BJ (cell line): Measurements from ENCODE around the gene DCAF6. TPM values are rescaled to one million over a fixed set of nuclear protein-coding genes. Genes with fewer than 3 reads are reported as not detected.

Source experiments
- CTCF ChIA-PET: fragments of 350-600 bp; formaldehyde crosslinking; extraction: SDS; loops from one replicate; lab custom pipeline; 2021; ENCODE audit warnings: antibody characterized with exemption, inconsistent platforms; lab: Yijun Ruan, JAX
- POLR2A ChIA-PET: fragments of 300-600 bp; sonication (Branson Sonifier 250); formaldehyde crosslinking; extraction: SDS; loops from one replicate; lab custom pipeline; 2021; ENCODE audit warnings: antibody characterized with exemption; lab: Charles Lee
- DNase-seq: peaks from one replicate; pipeline ENCODE4 v3.0.0-alpha.2; 2011; ENCODE audit warnings: low read depth
- H3K27me3 ChIP-seq: 2 replicates; pipeline ENCODE4 v1.6.0; 2011; ENCODE audit warnings: low read length; ENCODE audit not compliant: control insufficient read depth, insufficient read depth
- H3K36me3 ChIP-seq: 2 replicates; pipeline ENCODE4 v1.5.1; 2011; ENCODE audit warnings: low read length; ENCODE audit not compliant: control insufficient read depth, insufficient read depth
- H3K4me3 ChIP-seq: 2 replicates; pipeline ENCODE4 v1.5.1; 2011; ENCODE audit warnings: low read depth, mild to moderate bottlenecking, control low read depth, low read length
- polyA plus RNA-seq: library from polyadenylated mRNA; depleted of rRNA; stranded (reverse); fragments of >200 nt; gene quantifications from 2 replicates; pipeline ENCODE4 v1.2.3, GENCODE V29; 2011
- TF ChIP-seq, protein P1 (sequence below): IDR thresholded peaks from 2 replicates; pipeline ENCODE4 v1.5.1; 2011; ENCODE audit warnings: low read depth, mild to moderate bottlenecking, control low read depth, inconsistent platforms, low read length, moderate library complexity; ENCODE audit not compliant: insufficient read depth

Gene DCAF6
- polyA plus RNA-seq, 1 experiment = 50.8 TPM

DNA sequence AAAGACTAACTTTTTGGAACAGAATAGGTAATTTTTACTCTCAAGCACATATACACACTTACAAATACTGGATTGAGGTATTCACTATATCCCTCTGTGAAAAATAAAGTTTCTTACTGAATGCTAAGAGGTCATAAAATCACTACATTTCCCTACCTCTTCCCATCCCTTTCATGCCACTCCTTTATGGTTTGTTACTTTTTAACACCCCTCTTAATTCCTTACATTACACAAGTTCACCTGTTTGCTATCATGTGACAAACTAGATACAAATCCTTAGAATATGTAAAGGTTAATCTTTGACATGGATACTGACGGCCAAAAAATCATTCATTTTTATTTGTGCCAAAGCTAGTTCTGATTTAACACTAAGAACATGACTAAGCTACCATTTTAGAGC lies 6.8 kb upstream of the DCAF6 start:
- no peaks in the 10 kb centered on the region for H3K36me3 ChIP-seq
- no peak overlapping the region for H3K4me3 ChIP-seq
- CTCF ChIA-PET = interaction anchor here (0.8 kb wide), 1 partner anchor 214 kb away, joined by 3 read pairs; no protein-coding TSS in a partner anchor
- TF ChIP-seq, protein P1, sequence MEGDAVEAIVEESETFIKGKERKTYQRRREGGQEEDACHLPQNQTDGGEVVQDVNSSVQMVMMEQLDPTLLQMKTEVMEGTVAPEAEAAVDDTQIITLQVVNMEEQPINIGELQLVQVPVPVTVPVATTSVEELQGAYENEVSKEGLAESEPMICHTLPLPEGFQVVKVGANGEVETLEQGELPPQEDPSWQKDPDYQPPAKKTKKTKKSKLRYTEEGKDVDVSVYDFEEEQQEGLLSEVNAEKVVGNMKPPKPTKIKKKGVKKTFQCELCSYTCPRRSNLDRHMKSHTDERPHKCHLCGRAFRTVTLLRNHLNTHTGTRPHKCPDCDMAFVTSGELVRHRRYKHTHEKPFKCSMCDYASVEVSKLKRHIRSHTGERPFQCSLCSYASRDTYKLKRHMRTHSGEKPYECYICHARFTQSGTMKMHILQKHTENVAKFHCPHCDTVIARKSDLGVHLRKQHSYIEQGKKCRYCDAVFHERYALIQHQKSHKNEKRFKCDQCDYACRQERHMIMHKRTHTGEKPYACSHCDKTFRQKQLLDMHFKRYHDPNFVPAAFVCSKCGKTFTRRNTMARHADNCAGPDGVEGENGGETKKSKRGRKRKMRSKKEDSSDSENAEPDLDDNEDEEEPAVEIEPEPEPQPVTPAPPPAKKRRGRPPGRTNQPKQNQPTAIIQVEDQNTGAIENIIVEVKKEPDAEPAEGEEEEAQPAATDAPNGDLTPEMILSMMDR = no peak
- no peak for DNase-seq
- POLR2A ChIA-PET = no interaction called here
- H3K27me3 ChIP-seq = no peaks in the 10 kb centered on the region

DNA sequence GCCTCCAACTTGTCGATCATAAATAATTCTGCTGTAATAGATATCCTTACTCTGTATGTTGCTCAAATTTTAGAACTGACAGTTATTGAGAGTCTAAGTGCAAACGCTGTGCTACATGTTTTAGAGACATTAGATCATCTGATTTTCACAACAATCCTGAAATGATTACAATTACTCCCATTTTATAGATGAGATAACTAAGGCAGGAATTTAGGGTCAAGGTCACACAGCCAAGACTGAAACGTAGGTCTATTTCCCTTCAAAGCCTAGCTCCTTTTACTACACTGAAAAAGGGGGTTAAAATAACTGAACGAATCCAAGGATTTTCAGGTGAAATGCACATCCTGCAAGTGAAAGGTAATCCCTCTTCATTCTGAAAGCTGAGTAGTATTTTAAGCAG lies 2.7 kb upstream of the DCAF6 start:
- ChIA-PET POLR2A (no interaction called here), CTCF (no interaction called here)
- TF ChIP-seq, protein P1 = no peak
- no peaks in the 10 kb centered on the region for H3K27me3 ChIP-seq
- no peak for DNase-seq
- no peaks in the 10 kb centered on the region for H3K36me3 ChIP-seq
- H3K4me3 ChIP-seq = no peak overlapping the region; the same call in 1 of the 2 replicates

DNA sequence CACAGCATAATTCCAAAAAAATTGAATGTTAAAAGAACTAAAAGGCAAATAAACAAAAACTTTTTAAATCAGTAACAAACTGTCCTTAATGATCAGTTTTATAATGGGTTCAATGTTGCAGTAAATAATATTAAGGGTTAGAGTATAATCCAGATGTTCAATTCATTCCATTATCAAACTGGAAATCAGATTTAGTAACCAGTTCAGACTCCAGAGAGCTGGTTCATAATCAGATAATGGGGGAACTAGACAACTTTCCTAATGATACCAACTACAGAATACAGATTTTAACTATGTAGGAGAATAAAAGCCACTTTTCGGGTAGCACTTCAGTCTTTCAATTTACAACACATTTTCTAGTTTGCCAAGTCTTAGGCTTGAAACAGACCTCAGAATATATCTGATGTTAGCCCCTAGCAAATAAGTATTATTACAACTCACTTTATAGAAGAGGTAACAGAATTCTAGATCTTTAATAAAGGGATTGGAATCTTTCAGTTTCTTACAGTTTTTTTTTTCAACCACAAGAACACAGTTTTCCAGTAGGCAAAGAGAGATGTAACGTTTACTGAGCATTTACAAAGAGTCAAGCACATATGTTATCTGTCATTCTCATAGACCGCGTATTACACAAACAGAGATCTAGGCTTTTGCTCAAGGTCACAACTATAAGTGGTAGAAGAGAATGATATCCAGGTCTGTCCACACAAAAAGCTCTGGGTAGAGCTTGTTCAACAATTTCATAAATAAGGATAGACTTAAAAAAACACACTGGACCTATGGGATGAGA lies 1.9 kb upstream of the DCAF6 start:
- ChIA-PET POLR2A (no interaction called here), CTCF (interaction anchor here (1.1 to 1.5 kb wide), 4 partner anchors 17 to 148 kb away, joined by 3 to 6 read pairs (median 4); no protein-coding TSS in a partner anchor)
- Histone ChIP-seq H3K36me3 (no peaks in the 10 kb centered on the region), H3K27me3 (no peaks in the 10 kb centered on the region), H3K4me3 (peak overlapping the region; percentile 99)
- no peak for DNase-seq
- TF ChIP-seq, protein P1 = no peak

DNA sequence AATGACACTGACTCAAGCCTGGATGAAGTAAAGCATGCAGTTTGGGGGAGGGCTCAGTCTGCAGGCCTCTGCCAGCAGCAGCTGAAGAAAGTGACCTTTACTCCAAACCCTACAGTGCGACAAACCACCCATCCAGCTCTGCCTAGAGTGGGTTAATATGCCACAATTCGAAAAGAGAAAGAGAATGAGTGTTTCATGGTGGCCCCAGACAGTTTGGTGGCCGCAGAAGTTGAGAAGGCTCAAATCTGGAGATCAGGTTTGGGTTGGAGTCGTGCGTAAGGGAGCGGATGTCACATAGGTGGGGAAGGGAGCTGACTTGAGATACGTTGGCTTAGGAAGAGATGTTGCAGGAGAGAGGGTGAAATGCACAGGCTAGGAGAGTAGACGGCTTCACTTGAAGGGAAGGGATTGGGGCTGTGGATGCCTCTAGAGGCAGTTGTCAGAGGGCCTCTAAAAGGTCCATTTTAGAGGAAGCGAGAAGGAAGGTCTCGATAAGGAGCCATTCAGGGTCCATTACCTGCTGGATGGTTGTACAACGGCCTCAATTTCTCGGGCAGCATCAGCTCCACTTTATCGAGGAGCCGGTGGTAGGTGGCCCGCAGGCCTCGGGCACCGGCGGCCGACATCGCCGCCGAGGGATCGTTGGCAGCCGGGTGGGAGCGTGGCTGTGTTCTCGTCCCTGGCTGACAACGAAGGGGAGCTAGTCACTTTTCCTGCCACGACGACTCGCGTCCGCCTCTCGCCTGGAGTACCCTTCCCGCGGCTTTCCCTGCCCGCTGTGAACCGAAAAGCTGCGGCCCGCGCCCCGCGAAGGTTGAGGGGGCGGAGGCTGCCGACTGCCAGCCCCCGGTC lies 1.0 kb upstream of the DCAF6 start:
- DNase-seq = peak; percentile 7
- peak overlapping the region; percentile 99 for H3K4me3 ChIP-seq
- CTCF ChIA-PET = interaction anchor here (1.1 to 1.5 kb wide), 5 partner anchors 16 to 147 kb away, joined by 3 to 6 read pairs (median 4); no protein-coding TSS in a partner anchor
- TF ChIP-seq, protein P1 = 0 out of 2 replicates have a peak, but pooled peaks have one; percentile 2
- POLR2A ChIA-PET = no interaction called here
- H3K36me3 ChIP-seq = no peaks in the 10 kb centered on the region
- H3K27me3 ChIP-seq = no peaks in the 10 kb centered on the region
